ENCODE data around the gene ATP6V1C2.
"Not testable (repeated sequence)": the region's sequence is repeated elsewhere in the genome, so short reads cannot be mapped to it uniquely, and the experiment has no call there.

The ATP6V1C2 gene

GRCh38 chr2:10788855-10789254, 67.4 kb downstream of the ATP6V1C2 start:
- no peak for DNase-seq

- no peak for DNase-seq
These were observed 69.0 kb downstream of the ATP6V1C2 start for GRCh38 chr2:10790228-10790973.

GRCh38 chr2:10792001-10792634, 70.7 kb downstream of the ATP6V1C2 start:
- no peak for DNase-seq

DNA sequence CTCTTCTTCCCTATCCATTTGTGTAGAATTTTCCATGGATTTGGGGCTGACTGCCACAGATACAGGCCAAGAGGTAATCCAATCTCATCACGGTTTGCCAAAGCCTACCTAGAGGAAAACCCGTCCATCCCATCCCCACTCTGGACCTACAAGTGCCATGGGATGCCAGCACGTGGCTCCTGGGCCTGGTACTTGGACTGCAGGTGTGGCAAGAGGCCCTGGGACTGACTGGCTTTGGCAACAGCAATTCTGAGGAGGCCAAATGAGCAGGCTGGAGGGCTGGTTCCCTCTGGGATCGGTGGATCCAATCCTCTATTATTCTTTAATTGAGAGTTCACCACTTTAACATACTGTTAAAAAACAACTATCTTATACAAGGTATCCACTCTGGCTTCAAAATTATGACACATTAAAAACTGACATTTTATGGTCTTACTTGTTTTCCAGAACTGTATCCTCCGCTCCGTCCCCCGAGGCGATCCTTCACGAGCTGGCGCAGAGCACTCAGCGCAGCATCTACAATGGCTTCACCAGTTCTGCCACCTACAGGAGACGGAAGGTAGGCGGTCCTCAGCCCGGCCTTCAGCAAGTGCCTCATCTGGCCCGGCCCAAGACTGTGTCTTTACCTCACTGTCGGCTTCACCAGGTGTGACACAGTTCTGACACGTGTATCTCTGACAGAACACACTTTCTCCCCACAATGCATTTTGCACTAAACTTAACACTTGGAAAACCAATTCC, 71.4 kb downstream of the ATP6V1C2 start:
- no peak for DNase-seq

DNA sequence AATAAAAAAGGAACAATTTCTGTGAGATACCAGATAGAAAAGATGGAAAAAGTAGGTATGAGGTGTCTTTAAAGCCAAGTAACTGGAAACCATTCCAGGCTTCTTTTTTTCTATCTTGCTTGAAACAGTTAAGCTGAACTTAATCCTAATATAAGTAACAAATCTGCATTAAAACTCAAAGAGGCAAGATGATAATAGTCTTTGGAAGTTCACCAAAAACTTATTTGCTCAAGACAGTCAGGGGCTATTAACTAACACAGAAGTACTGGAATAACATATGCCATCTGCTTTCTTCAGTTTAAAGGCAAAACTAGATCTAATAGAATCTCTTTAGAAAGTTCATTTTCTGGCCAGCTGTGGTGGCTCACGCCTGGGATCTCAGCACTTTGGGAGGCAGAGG, 72.4 kb downstream of the ATP6V1C2 start:
- no peak for DNase-seq

DNA sequence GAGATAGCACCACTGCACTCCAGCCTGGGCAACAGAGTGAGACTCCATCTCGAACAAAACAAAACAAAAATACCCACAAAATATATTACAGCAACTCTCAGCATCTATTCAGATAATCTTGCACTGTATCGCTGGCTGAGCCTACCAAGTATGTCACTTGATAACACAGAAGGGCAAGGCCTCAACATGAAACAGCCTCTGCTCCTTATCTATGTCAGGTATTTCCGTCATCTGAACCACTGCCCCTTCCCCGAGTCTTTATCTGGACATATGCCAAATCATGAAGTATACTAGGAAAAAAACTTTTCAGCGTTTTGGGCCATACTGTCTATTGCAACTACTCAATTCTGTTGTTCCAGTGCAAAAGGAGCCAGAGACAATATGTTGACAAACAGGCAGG, 73.4 kb downstream of the ATP6V1C2 start:
- DNase-seq, result no peak

GRCh38 chr2:10795508-10796046, 74.1 kb downstream of the ATP6V1C2 start:
- DNase-seq, result no peak

- DNase-seq, result no peak
These were observed 75.3 kb downstream of the ATP6V1C2 start for GRCh38 chr2:10796703-10797102.

DNA sequence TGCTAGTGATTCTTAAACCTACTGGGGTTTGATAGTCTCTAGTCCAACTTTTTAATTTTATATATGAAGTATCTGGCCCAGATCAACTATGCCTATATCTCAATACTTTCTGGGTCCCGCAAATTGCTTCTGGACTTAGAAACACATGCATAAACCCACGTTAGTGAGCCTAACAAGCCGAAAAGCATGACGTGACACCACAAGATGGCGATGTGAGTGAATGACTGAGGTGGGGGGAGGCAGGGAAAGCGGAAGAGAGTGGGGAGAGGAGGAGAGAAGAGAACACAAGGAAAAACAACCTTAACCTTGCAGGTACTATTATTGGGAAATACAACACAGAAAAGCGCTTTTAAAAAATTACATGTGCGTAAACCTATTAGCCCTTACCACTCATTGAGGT, 77.4 kb downstream of the ATP6V1C2 start:
- no peak for DNase-seq

GRCh38 chr2:10800163-10800562, 78.7 kb downstream of the ATP6V1C2 start:
- DNase-seq, result no peak

DNA sequence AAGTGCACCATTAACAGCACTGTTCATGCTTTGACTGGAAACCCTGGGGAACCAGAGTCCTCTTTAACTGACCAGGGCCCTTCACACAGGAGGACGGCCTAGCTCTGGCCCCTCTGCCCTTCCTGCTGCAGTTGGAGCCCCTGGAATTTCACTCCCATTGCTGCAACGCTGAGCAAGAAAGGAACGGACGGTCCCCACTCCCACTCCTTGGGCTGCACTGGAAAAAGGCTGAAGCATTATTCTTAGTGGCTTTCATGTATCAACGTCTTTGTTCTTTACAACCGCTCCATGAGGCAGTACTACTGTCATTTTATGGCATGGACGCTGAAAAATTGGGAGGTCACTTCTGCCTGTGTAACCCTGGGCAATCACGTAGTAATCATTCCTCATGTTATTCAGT, 81.2 kb downstream of the ATP6V1C2 start:
- no peak for DNase-seq

- DNase-seq, result not testable (repeated sequence)
These were observed 84.6 kb downstream of the ATP6V1C2 start for GRCh38 chr2:10805990-10806389.

- DNase-seq, result no peak
These were observed 85.1 kb downstream of the ATP6V1C2 start for GRCh38 chr2:10806543-10806942.

DNA sequence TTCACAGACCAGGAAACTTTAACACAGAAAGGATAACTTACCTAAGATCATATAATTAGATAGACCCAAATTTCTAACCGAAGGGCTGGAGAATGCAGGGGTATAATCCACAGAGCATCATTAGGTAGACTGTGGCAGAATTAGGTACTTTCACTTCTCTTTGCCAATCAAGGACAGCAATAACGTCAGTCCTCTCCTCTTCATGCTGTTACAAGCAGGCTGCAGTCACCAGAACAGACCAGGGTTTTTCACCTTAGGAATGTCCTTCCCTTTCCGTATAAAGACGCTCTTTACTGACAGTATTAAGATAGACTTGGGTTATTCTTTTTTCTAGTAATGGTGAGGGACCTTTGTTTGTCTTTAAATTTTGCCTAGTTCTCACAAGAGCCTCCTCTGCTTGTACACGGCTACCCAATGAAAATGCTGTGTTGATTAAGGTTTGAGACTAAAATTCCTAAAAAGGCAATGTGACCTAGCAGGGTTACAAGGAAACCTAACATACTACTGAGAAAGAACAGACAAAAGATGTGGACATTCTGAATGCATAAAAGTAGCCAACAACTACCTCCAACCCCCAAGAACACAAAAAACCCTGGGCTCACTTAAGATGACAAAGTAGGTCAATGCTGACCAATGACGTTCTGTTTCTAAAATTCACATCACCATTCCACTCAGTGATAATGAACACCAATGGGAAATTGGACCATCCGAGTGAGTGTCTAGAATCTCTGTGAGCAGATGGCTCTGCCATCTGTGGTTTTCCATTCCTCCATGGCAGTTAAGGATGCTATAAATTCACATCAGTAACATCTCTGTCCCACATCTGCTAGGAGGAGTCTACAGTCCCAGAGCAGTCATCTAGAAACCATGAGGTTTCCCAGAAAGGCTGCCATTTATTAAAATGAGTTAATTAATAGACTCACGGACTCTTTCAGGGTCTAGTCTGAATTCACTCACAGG, 89.1 kb downstream of the ATP6V1C2 start:
- DNase-seq, result peak in 1 of 2 experiments; percentile 15

DNA sequence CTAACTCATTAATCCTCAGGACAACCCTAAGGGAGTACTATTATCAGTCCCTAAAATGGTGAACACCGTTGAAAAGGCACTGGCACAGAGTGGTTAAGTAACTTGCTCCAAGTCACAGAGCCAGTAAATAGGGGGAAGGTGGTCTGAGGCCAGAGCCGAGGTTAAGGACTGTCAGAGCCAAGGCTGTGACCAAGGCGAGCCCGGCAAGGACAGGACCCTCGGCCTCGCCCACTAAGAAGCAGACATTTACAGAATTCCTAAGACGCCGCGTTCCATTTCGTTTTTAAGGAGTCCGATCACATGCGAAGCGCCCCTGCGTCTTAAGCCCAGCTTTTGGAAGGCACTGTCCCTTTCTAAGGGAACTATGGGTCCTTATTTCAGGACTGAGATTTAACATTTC, 90.1 kb downstream of the ATP6V1C2 start:
- DNase-seq, result no peak

DNA sequence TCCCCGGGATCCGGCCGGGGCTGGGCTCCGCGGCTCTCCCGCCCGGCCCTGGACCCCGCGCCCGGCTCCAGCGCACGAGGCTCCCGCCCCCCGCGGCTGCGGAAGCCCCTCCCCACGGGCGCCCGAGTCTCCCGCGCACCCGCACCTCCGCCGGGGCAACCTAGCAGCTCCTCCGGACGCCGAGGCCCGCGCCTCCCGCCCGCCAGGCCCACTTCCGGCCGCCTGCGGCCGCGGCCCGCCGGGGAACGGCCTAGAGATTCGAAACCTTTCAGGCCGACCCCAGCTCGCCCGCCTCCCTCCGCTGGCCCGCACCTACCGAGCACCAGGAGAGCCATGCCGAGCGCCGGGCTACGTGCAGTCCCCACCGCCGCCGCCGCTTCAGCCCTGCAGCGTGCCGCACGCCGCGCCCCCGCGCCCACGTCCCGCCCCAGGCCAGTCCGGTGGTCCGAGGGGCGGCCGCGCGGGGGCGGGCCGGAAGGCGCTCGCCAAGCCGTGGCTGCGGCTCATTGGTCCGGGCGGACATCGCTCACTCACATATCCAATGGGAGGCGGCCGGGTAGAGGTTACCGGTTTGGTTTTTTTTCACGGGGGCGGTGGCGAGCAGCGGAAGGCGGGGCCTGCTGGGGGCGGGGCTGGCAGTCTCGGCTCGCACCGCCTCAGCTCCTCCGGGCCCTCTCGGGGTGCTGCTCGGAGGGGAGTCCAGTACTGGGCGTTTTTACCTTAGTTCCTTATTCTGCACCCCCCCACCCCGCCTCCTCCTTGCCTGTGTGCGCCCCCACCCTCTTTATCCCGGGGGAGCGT, 91.1 kb downstream of the ATP6V1C2 start, which contains the start of gene PDIA6:
Gene PDIA6, minus strand, starts transcription at position 424 of the 801 bp plus-strand sequence. Its CDS starts 89 bp downstream, at position 335.
- peak; percentile 41 to 90 for DNase-seq

GRCh38 chr2:10813163-10814138, 92.0 kb downstream of the ATP6V1C2 start:
- DNase-seq, result not testable (repeated sequence)

DNA sequence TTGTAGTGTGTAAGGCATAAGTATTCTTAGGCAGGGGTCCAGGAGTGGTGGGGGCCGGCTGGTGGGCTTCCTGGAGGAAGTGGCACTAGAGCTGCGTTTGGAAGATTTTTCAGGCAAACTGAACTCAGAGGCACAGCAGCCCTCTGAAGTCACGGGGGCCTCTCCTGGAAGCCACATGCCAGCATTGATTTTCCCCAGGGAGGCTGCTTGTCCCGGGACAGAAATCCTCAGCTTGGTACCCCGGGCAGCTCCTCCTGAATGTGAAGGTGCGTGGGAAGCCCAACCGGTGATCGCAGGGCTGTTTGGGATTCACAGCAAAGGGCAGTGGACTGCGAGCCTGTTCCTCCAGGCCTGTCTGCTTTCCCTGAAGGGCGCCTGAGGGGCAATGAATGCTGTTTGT, 92.7 kb downstream of the ATP6V1C2 start:
- no peak for DNase-seq

DNA sequence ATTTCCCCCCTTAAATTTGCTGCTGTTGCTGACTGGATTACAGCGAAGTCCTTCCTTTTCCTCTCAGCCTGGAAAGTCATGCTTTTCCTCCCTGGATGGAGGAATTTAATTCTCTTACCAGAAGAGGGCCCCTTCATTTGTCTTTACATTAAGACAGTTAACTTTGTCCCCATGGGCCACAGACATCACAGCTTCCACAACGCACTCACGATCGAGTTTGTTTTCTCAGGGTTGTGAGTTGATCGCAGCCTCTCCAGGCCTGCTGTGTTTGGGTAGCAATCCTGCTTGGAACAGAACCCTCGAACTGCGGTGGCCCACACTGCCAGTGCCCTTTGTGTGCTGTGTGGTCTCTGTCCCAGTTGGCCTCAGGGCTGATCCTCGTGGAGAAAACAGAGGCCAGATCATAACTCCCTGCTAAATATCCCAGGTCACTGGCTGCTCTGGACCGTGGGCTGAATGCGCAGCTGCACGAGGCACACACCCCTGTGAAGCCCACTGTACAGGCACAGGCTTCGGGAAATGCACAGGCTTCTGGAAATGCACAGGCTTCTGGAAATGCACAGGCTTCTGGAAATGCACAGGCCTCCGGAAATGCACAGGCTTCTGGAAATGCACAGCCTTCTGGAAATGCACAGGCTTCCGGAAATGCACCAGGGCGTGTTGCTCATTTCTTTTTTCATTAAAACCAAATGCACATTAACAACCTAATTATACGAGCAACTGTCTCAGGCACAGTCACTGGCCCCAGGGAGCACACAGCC, 93.3 kb downstream of the ATP6V1C2 start:
- no peak for DNase-seq
